HT-29 (cell line): ENCODE measurements around the gene KAT6B. TPM values are rescaled to one million over a fixed set of nuclear protein-coding genes. Genes with fewer than 3 reads are reported as not detected.

Experiments
- DNase-seq: peaks from one replicate; pipeline ENCODE4 v3.0.0-alpha.2; 2015; ENCODE audit warnings: low spot score
- total RNA-seq: library from RNA; depleted of rRNA; stranded (reverse); fragments of >200 nt; shearing (Covaris generic); gene quantifications from 2 replicates; pipeline ENCODE4 v1.2.3, GENCODE V29; 2014

The KAT6B gene
- total RNA-seq, 1 experiment from 2014 or later = 17.2 TPM

- DNase-seq = no peak
Measured at GRCh38 chr10:75066271-75066670, 239.9 kb downstream of the KAT6B start.

GRCh38 chr10:75067272-75067671 lies 240.9 kb downstream of the KAT6B start:
- no peak for DNase-seq

- no peak for DNase-seq
Measured at GRCh38 chr10:75068523-75068922, 242.1 kb downstream of the KAT6B start.

- no peak for DNase-seq
Measured at GRCh38 chr10:75070476-75070875, 244.1 kb downstream of the KAT6B start.

- peak; percentile 5 for DNase-seq
Measured at GRCh38 chr10:75070961-75071428, 244.6 kb downstream of the KAT6B start.

- no peak for DNase-seq
Measured at GRCh38 chr10:75071756-75072155, 245.4 kb downstream of the KAT6B start.

GRCh38 chr10:75072727-75073126 lies 246.3 kb downstream of the KAT6B start:
- no peak for DNase-seq

- no peak for DNase-seq
Measured at GRCh38 chr10:75073442-75073841, 247.0 kb downstream of the KAT6B start.

- DNase-seq = no peak
Measured at GRCh38 chr10:75074711-75075445, 248.5 kb downstream of the KAT6B start.

GRCh38 chr10:75076348-75076747 lies 249.9 kb downstream of the KAT6B start:
- no peak for DNase-seq

GRCh38 chr10:75079436-75080083 lies 253.2 kb downstream of the KAT6B start:
- no peak for DNase-seq

- DNase-seq = no peak
Measured at GRCh38 chr10:75080554-75080953, 254.2 kb downstream of the KAT6B start.

GRCh38 chr10:75081379-75081778 lies 255.0 kb downstream of the KAT6B start:
- DNase-seq = no peak
